Measurements from ENCODE around the gene FUZ. TPM values are rescaled to one million over a fixed set of nuclear protein-coding genes. Genes with fewer than 3 reads are reported as not detected.

The FUZ gene
- total RNA-seq, 2 donors from 2014 or later: 11.0 to 16.2 TPM

DNA sequence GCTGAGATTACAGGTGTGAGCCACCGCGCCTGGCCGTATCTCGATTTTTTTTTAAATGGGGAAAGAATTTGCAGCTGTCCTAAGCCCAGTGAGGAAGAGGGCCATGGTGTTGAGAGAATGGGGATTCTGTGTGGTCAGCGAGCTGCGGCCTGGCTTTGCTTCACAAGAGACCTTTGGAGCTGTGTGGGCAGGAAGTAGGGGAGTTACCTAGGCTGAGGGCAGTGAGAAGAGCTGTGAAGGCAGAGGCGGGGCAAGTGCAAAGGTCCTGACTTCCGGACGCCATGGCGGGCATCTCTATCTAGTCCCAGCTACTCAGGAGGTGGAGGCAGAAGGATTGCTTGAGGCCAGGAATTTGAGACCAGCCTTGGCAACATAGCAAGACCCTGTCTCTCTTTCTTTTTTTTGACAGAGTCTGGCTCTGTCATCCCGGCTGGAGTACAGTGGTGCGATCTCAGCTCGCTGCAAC, 41.4 kb downstream of the FUZ start:
- intact Hi-C loops (cut with DNase I): no loop called here
- ATAC-seq: no peak
- DNase-seq: no peak

GRCh38 chr19:49770529-49770928, 42.6 kb downstream of the FUZ start:
- intact Hi-C loops (cut with DNase I): no loop called here
- no peak for DNase-seq
- no peak for ATAC-seq

DNA sequence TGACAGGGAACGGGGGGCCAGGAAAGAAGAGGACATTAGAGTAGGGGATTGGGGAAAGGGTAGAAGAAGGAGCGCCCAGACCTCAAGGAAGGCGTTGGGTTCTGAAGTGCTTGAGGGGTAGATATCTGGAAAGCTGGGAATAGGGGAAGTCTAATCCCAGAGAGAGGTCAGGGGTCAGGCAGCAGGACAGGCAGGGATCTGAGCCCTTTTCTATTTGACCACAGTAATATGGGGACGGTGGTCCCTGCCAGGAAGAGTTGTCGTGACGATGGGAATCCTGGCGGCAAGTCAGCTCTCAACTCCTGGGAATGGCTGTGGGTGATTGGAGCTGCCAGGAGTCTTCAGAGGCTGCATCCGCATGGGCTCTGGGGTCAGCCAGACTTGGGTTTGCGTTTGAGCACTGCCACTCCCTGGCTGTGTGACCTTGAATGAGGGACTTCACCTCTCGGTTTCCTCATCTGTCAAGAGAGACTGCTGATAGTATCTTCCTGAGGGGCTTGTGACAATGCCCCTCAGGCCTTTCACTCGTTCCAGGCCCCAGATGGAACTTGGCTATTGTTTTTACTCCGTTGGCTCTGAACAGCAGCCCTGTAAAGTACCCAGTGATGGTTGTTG, 45.0 kb downstream of the FUZ start:
- intact Hi-C loops (cut with DNase I): loop anchor here in 1 of 2 donors (5.0 kb wide), 2 partner anchors 39 to 99 kb away; partner anchors contain the start of gene PNKP
- no peak for ATAC-seq
- no peak for DNase-seq

- DNase-seq (no peak), ATAC-seq (no peak)
- intact Hi-C loops (cut with DNase I): loop anchor here in 1 of 2 donors (5.0 kb wide), 2 partner anchors 40 to 100 kb away; partner anchors contain the start of gene PNKP
Observed at GRCh38 chr19:49767381-49767780, 45.7 kb downstream of the FUZ start.

GRCh38 chr19:49766930-49767299, 46.2 kb downstream of the FUZ start, which contains the start of gene AP2A1:
Gene AP2A1, plus strand, starts transcription at chr19:49767001. Its CDS starts 133 bp downstream, at chr19:49767134.
- intact Hi-C loops (cut with DNase I): loop anchor here in 1 of 2 donors (5.0 kb wide), 2 partner anchors 40 to 100 kb away; partner anchors contain the start of gene PNKP
- no peak for DNase-seq
- no peak for ATAC-seq

DNA sequence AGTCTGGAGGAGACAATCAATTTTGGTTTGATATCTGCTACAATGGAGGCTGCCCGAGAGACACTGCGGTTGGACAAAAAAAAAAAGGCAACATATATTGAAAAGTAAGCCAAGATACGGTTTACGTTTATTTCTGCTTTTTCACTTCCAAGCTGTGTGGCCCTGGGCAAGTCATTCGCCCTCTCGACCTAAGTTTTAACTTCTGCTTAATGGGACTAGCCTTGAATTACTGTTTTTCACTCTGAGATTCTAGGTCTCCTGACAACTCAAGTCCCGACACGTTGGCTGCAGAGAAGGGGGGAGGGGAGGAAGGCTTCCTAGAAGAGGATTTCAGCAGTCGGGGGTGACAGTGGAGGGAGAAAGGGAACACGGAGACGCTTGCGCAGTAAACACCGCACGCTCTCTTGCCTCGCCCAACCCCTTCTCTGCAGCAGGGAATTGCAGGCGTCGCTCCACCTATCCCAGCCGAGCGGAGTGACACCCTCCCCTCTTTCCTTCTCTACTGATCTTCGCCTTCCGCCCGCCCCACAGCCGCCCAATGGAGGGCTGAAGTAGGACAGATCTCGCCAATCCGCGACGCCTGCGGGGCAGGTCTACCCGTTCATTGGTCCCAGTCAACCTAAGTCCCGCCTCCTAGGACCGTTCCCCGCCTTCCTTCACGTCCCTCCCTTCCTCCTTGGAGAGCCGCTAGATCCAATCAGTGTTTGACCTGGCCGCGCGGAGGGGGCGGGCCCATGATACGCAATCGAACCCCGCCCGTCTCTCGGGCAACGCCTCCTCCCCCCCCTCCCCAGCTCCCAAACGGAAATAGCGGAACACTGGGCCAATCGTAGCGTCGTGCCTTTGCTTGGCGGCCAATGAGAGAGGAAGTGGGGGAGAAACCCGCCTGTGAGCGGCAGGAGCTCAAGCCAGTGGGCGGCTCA, 46.8 kb downstream of the FUZ start:
- DNase-seq (peak; percentile 99), ATAC-seq (peak; percentile 91 to 95)
- intact Hi-C loops (cut with DNase I): loop anchor here in 1 of 2 donors (5.0 kb wide), 2 partner anchors 41 to 101 kb away; partner anchors contain the start of gene PNKP

DNA sequence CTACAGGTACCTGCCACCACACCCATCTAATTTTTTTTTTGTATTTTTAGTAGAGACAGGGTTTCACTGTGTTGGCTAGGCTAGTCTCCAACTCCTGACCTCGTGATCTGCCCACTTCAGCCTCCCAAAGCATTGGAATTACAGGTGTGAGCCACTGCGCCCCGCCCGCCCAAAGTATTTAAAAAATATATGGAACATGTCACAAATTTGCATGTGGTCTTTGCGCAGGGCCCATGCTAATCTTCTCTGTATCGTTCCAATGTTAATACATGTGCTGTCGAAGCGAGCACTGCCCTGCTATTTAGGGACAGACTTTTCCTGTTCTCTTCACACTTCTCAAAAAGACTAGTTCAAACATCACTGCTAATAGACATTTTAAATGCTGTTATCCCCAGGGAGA, 48.8 kb downstream of the FUZ start:
- DNase-seq (no peak), ATAC-seq (no peak)
- intact Hi-C loops (cut with DNase I): loop anchor here in 1 of 2 donors (5.0 kb wide), 1 partner anchor 72 kb away; the partner anchor contains the start of gene CPT1C

GRCh38 chr19:49763230-49763629, 49.9 kb downstream of the FUZ start, which contains the start of gene TSKS:
Gene TSKS, minus strand, starts transcription at chr19:49763306. Its CDS starts 59 bp downstream, at chr19:49763247.
- DNase-seq (no peak), ATAC-seq (no peak)
- intact Hi-C loops (cut with DNase I): loop anchor here in 1 of 2 donors (5.0 kb wide), 1 partner anchor 71 kb away; the partner anchor contains the start of gene CPT1C

GRCh38 chr19:49761625-49762311, 51.3 kb downstream of the FUZ start:
- DNase-seq: peak; percentile 62
- no peak for ATAC-seq
- intact Hi-C loops (cut with DNase I): loop anchor here in 1 of 2 donors (5.0 kb wide), 1 partner anchor 69 kb away; the partner anchor contains the start of gene CPT1C

DNA sequence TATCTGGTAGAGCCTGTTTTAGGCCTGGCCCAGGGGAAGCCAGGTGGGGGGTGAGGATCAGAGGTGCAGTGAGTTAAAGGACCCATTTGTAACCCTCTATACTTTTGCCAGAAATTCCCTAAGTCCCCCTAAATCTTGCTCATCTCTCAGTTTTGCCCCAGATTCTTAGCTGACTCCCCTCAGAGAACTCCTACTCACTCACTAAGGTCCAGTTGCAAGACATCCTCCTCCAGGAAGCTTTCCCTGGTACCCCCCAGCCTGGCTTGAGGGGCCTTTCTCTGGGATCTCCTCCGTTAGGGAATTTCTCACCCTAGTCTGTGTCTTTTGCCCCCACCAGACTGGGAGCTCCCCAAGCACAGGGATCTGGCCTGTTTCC, 51.9 kb downstream of the FUZ start:
- ATAC-seq (no peak), DNase-seq (no peak)
- intact Hi-C loops (cut with DNase I): loop anchor here in 1 of 2 donors (5.0 kb wide), 1 partner anchor 69 kb away; the partner anchor contains the start of gene CPT1C

GRCh38 chr19:49758292-49758691, 54.8 kb downstream of the FUZ start:
- ATAC-seq: peak in 1 of 2 donors; percentile 66
- intact Hi-C loops (cut with DNase I): no loop called here
- DNase-seq: no peak

Small RNAs within 50 kb of the gene (microRNA-seq; reads per million reads assigned to microRNA genes)
- gene MIR4749 (0 to 0.40 reads per million in 2 donors), gene MIR6799 (0 reads per million in 2 donors), gene MIR6800 (0 reads per million in 2 donors)

Other genes with a start within 250 kb of the FUZ start
- gene NOSIP, start 232.7 kb downstream of the FUZ start, total RNA-seq: 10 to 100 TPM; 43.6 to 48.6 TPM
- 1 to 10 TPM in 1 of 2 donors, under 1 TPM in 1; 0.68 to 1.1 TPM for gene PRRG2, start 232.0 kb downstream of the FUZ start, total RNA-seq
- 10 to 100 TPM; 12.9 to 15.9 TPM for gene PRR12, start 222.1 kb downstream of the FUZ start, total RNA-seq
- 10 to 100 TPM; 85.6 to 95.0 TPM for gene RRAS, start 173.1 kb downstream of the FUZ start, total RNA-seq
- 10 to 100 TPM; 38.6 to 46.9 TPM for gene SCAF1, start 171.1 kb downstream of the FUZ start, total RNA-seq
- 10 to 100 TPM; 46.3 to 48.1 TPM for gene IRF3, start 147.4 kb downstream of the FUZ start, total RNA-seq
- gene BCL2L12, start 147.4 kb downstream of the FUZ start, total RNA-seq: 10 to 100 TPM; 12.0 to 12.5 TPM
- gene PRMT1, start 136.0 kb downstream of the FUZ start, total RNA-seq: 100 to 1,000 TPM; 137 to 159 TPM
- gene ADM5, start 123.7 kb downstream of the FUZ start, total RNA-seq: 1 to 10 TPM; 1.1 to 1.2 TPM
- gene CPT1C, start 122.2 kb downstream of the FUZ start, total RNA-seq: 1 to 10 TPM; 4.7 to 5.1 TPM
- 1 to 10 TPM in 1 of 2 donors, under 1 TPM in 1; 0.76 to 1.1 TPM for gene TSKS, start 50.0 kb downstream of the FUZ start, total RNA-seq
- 10 to 100 TPM; 68.0 to 77.8 TPM for gene AP2A1, start 46.3 kb downstream of the FUZ start, total RNA-seq
- gene MED25, start 5.0 kb upstream of the FUZ start, total RNA-seq: 10 to 100 TPM; 48.7 to 55.6 TPM
- 100 to 1,000 TPM; 113 to 122 TPM for gene PTOV1, start 37.9 kb upstream of the FUZ start, total RNA-seq
- 10 to 100 TPM; 38.7 to 54.5 TPM for gene PNKP, start 54.3 kb upstream of the FUZ start, total RNA-seq
- 10 to 100 TPM; 33.5 to 36.6 TPM for gene AKT1S1, start 64.1 kb upstream of the FUZ start, total RNA-seq
- 10 to 100 TPM; 28.3 to 36.0 TPM for gene TBC1D17, start 64.4 kb upstream of the FUZ start, total RNA-seq
- gene IL4I1, start 83.6 kb upstream of the FUZ start, total RNA-seq: under 1 TPM; 0.34 to 0.38 TPM
- gene ATF5, start 115.9 kb upstream of the FUZ start, total RNA-seq: 10 to 100 TPM; 16.6 to 18.9 TPM
- 10 to 100 TPM; 28.1 to 29.8 TPM for gene NUP62, start 116.2 kb upstream of the FUZ start, total RNA-seq
- gene SIGLEC11, start 147.9 kb upstream of the FUZ start, total RNA-seq: 1 to 10 TPM in 1 of 2 donors, under 1 TPM in 1; 0.39 to 1.3 TPM
- gene VRK3, start 212.1 kb upstream of the FUZ start, total RNA-seq: 10 to 100 TPM; 18.5 to 23.5 TPM
- gene ZNF473, start 212.7 kb upstream of the FUZ start, total RNA-seq: 1 to 10 TPM; 4.3 to 6.1 TPM

Measured in left cardiac atrium (tissue), 4 donors.